Endothelial cell of umbilical vein (primary cell): ENCODE measurements around the gene TRIM51.

ENCODE experiments used
- CTCF ChIP-seq, 2 donors: IDR thresholded peaks; 1 replicate in 1 of 2; 2 replicates in 1 of 2; pipeline ENCODE4 v1.5.1; 2011; ENCODE audit warnings: low read length in 2 of 2, mild to moderate bottlenecking in 2 of 2, moderate library complexity in 2 of 2, control low read depth in 1 of 2, inconsistent platforms in 1 of 2, low read depth in 1 of 2; ENCODE audit not compliant: insufficient read depth in 1 of 2; ENCODE audit errors: extremely low read depth in 1 of 2
- EZH2 ChIP-seq: IDR thresholded peaks from 2 replicates; pipeline ENCODE4 v1.6.1; 2012; ENCODE audit warnings: borderline replicate concordance, low read depth, mild to moderate bottlenecking, moderate library complexity, low read length, inconsistent platforms; ENCODE audit not compliant: severe bottlenecking
- FOS ChIP-seq: IDR thresholded peaks from 2 replicates; pipeline ENCODE4 v1.6.1; 2011; ENCODE audit warnings: mild to moderate bottlenecking, low read length, moderate library complexity, borderline replicate concordance; ENCODE audit not compliant: insufficient read depth
- POLR2A ChIP-seq: IDR thresholded peaks from 2 replicates; pipeline ENCODE4 v1.6.1; 2012; ENCODE audit warnings: low read depth, mild to moderate bottlenecking, control low read depth, low read length
- POLR2AphosphoS5 ChIP-seq: IDR thresholded peaks from 2 replicates; pipeline ENCODE4 v1.6.1; 2012; ENCODE audit warnings: low read depth, mild to moderate bottlenecking, control low read depth, low read length, moderate library complexity; ENCODE audit not compliant: insufficient read depth

GRCh38 chr11:55847453-55847852, 35.6 kb upstream of the TRIM51 start:
- TF ChIP-seq POLR2A (no peak), FOS (no peak), CTCF (IDR thresholded peaks at IDR 0.05; ENCODE audit: extremely low read depth in 1 of 2, insufficient read depth in 1 of 2, low read depth in 1 of 2, low read length in 2 of 2) (no peak), POLR2AphosphoS5 (no peak), EZH2 (no peak)
